RWPE2 (cell line): Measurements from ENCODE around the gene ARFGEF2.

Source experiments
- ATAC-seq: fragments of 200-7000 bp; cut with Tn5 transposase; 3 replicates; pipeline ENCODE4 v1.9.1; 2021; ENCODE audit warnings: low read depth
- DNase-seq: peaks from one replicate; pipeline ENCODE4 v3.0.0-alpha.2; 2020; ENCODE audit warnings: low spot score
- H3K27ac ChIP-seq: fragments of 450-650 bp; 2 replicates; pipeline ENCODE4 v1.5.1; 2017; ENCODE audit warnings: mild to moderate bottlenecking; ENCODE audit not compliant: poor library complexity, severe bottlenecking
- H3K27me3 ChIP-seq: fragments of 250-450 bp; sonication (Bioruptor Pico); 2 replicates; pipeline ENCODE4 v1.5.1; 2021; ENCODE audit warnings: mild to moderate bottlenecking, moderate library complexity; ENCODE audit not compliant: insufficient read depth, poor library complexity, severe bottlenecking
- H3K36me3 ChIP-seq: fragments of 250-450 bp; sonication (Bioruptor Pico); 2 replicates; pipeline ENCODE4 v1.5.1; 2020; ENCODE audit warnings: low read depth, mild to moderate bottlenecking, moderate library complexity
- H3K4me1 ChIP-seq: fragments of 250-450 bp; sonication (Bioruptor Pico); 2 replicates; pipeline ENCODE4 v1.5.1; 2021; ENCODE audit warnings: mild to moderate bottlenecking, moderate library complexity; ENCODE audit not compliant: insufficient read depth, poor library complexity, severe bottlenecking
- H3K4me3 ChIP-seq: fragments of 250-450 bp; sonication (Bioruptor Pico); 2 replicates; pipeline ENCODE4 v1.5.1; 2021; ENCODE audit warnings: mild to moderate bottlenecking, moderate library complexity; ENCODE audit not compliant: severe bottlenecking
- H3K9me3 ChIP-seq: fragments of 250-450 bp; sonication (Bioruptor Pico); 2 replicates; pipeline ENCODE4 v1.5.1; 2021; ENCODE audit warnings: mild to moderate bottlenecking, moderate library complexity; ENCODE audit not compliant: severe bottlenecking
- CTCF ChIP-seq: fragments of 450-650 bp; IDR thresholded peaks from one replicate; pipeline ENCODE4 v1.5.1; 2017; ENCODE audit warnings: mild to moderate bottlenecking, moderate library complexity; ENCODE audit not compliant: poor library complexity, severe bottlenecking

Gene ARFGEF2

DNA sequence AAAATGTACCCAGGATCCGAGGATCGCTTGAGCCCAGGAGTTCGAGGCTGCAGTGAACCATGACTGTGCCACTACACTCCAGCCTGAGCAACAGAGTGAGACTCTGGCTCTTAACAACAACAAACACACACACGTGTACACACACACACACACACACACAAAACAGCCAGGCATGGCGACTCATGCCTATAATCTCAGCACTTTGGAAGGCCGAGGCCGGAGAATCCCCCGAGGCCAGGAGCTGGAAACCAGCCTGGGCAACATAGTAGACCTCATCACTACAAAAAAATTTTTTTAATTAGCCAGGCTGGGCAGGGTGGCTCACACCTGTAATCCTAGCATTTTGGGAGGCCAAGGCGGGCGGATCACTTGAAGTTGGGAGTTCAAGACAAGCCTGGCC lies 23.3 kb upstream of the ARFGEF2 start:
- no peak for ATAC-seq
- Histone ChIP-seq H3K4me1 (peaks cover 12% of the 10 kb centered on the region), H3K4me3 (no peak overlapping the region), H3K9me3 (no peaks in the 10 kb centered on the region), H3K36me3 (no peaks in the 10 kb centered on the region), H3K27me3 (no peaks in the 10 kb centered on the region), H3K27ac (peak overlapping the region; percentile 38)
- TF ChIP-seq CTCF = no peak
- peak; percentile 64 for DNase-seq

- ATAC-seq (no peak), DNase-seq (peak; percentile 61)
- Histone ChIP-seq H3K27ac (no peak overlapping the region), H3K9me3 (no peaks in the 10 kb centered on the region), H3K4me3 (no peak overlapping the region), H3K27me3 (no peaks in the 10 kb centered on the region), H3K4me1 (peaks cover 12% of the 10 kb centered on the region), H3K36me3 (no peaks in the 10 kb centered on the region)
- TF ChIP-seq CTCF = no peak
Observed at GRCh38 chr20:48898896-48899530, 22.5 kb upstream of the ARFGEF2 start.

DNA sequence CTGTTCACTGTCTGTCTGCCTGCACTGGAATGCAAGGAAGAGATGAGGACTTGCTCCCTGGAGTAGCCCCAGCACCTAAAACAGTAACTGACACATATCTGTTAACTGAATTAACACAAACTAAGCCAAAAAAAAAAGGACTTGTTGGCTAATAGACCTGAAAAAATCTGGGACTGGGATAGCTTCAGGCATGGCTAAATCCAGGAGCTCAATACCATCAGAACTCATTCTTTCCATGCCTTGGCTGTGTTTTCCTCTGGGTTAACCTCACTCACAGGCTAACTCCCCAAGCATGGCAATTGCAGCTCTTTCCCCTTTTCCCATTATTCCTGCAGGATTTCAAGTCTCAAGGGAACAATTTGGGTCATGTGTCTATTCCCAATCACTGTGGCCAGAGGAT lies 21.6 kb upstream of the ARFGEF2 start:
- Histone ChIP-seq H3K4me3 (no peak overlapping the region), H3K27ac (no peak overlapping the region), H3K27me3 (no peaks in the 10 kb centered on the region), H3K4me1 (peaks cover 12% of the 10 kb centered on the region), H3K9me3 (no peaks in the 10 kb centered on the region), H3K36me3 (no peaks in the 10 kb centered on the region)
- DNase-seq (no peak), ATAC-seq (no peak)
- TF ChIP-seq CTCF = no peak

GRCh38 chr20:48901326-48901725 lies 20.2 kb upstream of the ARFGEF2 start:
- Histone ChIP-seq H3K36me3 (no peaks in the 10 kb centered on the region), H3K9me3 (no peaks in the 10 kb centered on the region), H3K27me3 (no peaks in the 10 kb centered on the region), H3K27ac (no peak overlapping the region), H3K4me3 (no peak overlapping the region), H3K4me1 (peaks cover 12% of the 10 kb centered on the region)
- ATAC-seq = no peak
- no peak for TF ChIP-seq CTCF
- peak; percentile 61 for DNase-seq

GRCh38 chr20:48903705-48904104 lies 17.8 kb upstream of the ARFGEF2 start:
- DNase-seq (peak; percentile 75), ATAC-seq (no peak)
- Histone ChIP-seq H3K27ac (no peak overlapping the region), H3K9me3 (no peaks in the 10 kb centered on the region), H3K27me3 (no peaks in the 10 kb centered on the region), H3K4me1 (no peaks in the 10 kb centered on the region), H3K4me3 (no peak overlapping the region), H3K36me3 (no peaks in the 10 kb centered on the region)
- TF ChIP-seq CTCF = no peak
